ENCODE measurements around the gene NAIF1. TPM values are rescaled to one million over a fixed set of nuclear protein-coding genes. Genes with fewer than 3 reads are reported as not detected.

NAIF1 gene
- total RNA-seq, 1 donor: 10.8 TPM

DNA sequence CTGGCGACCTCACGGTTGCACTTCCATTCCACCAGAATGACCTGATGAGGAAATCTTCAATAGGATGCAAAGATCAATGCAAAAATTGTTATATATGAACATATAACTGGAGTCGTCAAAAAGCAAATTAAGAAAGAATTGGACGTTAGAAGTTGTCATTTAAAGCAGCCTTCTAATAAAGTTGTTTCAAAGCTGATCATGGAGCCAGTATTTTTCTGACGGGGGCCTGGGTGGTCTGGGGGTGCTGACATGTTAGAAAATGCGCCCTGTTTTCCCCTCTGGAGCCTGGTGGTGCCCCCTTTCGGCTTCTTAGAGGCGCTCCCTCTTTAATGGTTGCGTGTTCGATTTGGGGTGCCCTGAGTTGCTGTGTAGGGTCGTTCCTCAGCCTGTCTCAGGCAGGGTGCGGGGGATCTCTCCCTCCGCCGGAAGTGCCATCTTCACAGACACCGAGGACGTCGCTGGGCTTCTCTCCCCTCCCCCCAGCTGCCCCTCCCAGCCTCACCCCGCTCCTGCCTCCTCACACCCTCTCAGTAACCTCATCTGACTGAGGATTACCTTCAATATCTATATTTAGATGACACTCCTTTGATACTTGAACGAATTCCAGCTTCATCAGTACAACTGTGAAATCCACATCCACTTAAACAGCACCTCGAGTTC is 42.1 kb upstream of the NAIF1 start:
- TF ChIP-seq, protein P1, sequence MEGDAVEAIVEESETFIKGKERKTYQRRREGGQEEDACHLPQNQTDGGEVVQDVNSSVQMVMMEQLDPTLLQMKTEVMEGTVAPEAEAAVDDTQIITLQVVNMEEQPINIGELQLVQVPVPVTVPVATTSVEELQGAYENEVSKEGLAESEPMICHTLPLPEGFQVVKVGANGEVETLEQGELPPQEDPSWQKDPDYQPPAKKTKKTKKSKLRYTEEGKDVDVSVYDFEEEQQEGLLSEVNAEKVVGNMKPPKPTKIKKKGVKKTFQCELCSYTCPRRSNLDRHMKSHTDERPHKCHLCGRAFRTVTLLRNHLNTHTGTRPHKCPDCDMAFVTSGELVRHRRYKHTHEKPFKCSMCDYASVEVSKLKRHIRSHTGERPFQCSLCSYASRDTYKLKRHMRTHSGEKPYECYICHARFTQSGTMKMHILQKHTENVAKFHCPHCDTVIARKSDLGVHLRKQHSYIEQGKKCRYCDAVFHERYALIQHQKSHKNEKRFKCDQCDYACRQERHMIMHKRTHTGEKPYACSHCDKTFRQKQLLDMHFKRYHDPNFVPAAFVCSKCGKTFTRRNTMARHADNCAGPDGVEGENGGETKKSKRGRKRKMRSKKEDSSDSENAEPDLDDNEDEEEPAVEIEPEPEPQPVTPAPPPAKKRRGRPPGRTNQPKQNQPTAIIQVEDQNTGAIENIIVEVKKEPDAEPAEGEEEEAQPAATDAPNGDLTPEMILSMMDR (IDR thresholded peaks at IDR 0.05; ENCODE audit: insufficient read depth, low read depth, low read length): no peak
- H3K4me3 ChIP-seq (ENCODE audit: low read depth, low read length): no peak overlapping the region
- no peak for DNase-seq (ENCODE audit: low read depth)

DNA sequence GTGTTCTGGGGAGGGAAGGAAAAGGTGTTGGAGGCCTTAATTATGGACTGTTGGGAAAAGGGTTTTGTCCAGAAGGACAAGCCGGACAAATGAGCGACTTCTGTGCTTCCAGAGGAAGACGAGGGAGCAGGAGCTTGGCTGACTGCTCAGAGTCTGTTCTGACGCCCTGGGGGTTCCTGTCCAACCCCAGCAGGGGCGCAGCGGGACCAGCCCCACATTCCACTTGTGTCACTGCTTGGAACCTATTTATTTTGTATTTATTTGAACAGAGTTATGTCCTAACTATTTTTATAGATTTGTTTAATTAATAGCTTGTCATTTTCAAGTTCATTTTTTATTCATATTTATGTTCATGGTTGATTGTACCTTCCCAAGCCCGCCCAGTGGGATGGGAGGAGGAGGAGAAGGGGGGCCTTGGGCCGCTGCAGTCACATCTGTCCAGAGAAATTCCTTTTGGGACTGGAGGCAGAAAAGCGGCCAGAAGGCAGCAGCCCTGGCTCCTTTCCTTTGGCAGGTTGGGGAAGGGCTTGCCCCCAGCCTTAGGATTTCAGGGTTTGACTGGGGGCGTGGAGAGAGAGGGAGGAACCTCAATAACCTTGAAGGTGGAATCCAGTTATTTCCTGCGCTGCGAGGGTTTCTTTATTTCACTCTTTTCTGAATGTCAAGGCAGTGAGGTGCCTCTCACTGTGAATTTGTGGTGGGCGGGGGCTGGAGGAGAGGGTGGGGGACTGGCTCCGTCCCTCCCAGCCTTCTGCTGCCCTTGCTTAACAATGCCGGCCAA is 41.3 kb upstream of the NAIF1 start:
- TF ChIP-seq, protein P1 (IDR thresholded peaks at IDR 0.05; ENCODE audit: insufficient read depth, low read depth, low read length): no peak
- no peak for DNase-seq (ENCODE audit: low read depth)
- H3K4me3 ChIP-seq (ENCODE audit: low read depth, low read length): no peak overlapping the region

DNA sequence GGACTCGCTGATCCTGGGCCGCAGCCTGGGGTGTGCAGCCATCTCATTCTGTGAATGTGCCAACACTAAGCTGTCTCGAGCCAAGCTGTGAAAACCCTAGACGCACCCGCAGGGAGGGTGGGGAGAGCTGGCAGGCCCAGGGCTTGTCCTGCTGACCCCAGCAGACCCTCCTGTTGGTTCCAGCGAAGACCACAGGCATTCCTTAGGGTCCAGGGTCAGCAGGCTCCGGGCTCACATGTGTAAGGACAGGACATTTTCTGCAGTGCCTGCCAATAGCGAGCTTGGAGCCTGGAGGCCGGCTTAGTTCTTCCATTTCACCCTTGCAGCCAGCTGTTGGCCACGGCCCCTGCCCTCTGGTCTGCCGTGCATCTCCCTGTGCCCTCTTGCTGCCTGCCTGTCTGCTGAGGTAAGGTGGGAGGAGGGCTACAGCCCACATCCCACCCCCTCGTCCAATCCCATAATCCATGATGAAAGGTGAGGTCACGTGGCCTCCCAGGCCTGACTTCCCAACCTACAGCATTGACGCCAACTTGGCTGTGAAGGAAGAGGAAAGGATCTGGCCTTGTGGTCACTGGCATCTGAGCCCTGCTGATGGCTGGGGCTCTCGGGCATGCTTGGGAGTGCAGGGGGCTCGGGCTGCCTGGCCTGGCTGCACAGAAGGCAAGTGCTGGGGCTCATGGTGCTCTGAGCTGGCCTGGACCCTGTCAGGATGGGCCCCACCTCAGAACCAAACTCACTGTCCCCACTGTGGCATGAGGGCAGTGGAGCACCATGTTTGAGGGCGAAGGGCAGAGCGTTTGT is 40.5 kb upstream of the NAIF1 start:
- TF ChIP-seq, protein P1 (IDR thresholded peaks at IDR 0.05; ENCODE audit: insufficient read depth, low read depth, low read length): no peak
- no peak overlapping the region for H3K4me3 ChIP-seq (ENCODE audit: low read depth, low read length)
- no peak for DNase-seq (ENCODE audit: low read depth)

DNA sequence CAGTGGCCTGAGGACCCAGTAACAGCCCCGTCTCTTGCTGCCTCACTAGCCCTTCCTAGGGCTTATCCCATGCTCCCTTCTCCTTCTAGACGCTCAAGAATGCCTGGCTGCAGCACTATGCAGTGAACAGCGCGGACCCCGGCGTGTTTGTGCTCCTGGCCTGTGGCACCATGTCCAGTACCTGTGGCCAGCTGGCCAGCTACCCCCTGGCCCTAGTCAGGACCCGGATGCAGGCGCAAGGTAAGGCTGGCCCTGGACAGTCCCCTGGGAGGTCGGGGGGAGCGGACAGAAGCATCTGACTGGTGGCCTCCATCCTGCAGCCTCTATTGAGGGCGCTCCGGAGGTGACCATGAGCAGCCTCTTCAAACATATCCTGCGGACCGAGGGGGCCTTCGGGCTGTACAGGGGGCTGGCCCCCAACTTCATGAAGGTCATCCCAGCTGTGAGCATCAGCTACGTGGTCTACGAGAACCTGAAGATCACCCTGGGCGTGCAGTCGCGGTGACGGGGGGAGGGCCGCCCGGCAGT is 39.9 kb upstream of the NAIF1 start:
- no peak for DNase-seq (ENCODE audit: low read depth)
- TF ChIP-seq, protein P1 (IDR thresholded peaks at IDR 0.05; ENCODE audit: insufficient read depth, low read depth, low read length): no peak
- no peak overlapping the region for H3K4me3 ChIP-seq (ENCODE audit: low read depth, low read length)

DNA sequence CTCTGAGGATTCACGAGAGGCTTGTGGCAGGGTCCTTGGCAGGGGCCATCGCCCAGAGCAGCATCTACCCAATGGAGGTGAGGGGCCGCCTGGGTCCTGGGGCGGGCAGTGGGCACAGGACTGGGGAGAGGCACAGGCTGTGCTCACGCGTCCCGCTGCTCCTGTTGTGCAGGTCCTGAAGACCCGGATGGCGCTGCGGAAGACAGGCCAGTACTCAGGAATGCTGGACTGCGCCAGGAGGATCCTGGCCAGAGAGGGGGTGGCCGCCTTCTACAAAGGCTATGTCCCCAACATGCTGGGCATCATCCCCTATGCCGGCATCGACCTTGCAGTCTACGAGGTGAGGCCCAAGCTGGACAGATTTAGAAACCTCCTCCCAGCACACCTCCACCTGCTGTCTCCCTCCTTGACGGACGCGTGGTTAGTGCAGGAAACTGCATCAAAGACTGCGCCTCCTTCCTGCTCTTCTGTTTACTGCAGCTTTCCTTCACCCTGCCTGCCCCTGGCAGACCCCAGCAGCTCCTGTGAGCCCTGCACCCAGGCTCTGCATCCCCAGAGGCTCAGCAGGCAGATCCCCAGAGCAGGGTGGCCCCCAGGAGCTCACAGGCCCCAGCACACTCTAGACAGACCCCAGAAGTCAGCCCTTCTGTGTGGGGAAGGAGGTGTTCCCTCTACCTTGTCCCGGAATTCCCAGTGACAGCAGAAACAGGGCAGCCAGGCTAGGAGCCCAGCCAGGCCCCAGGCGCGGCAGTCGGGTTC is 39.2 kb upstream of the NAIF1 start:
- no peak overlapping the region for H3K4me3 ChIP-seq (ENCODE audit: low read depth, low read length)
- TF ChIP-seq, protein P1 (IDR thresholded peaks at IDR 0.05; ENCODE audit: insufficient read depth, low read depth, low read length): no peak
- DNase-seq (ENCODE audit: low read depth): no peak
